Measurements from ENCODE around the gene TNRC6B. TPM values are rescaled to one million over a fixed set of nuclear protein-coding genes. Genes with fewer than 3 reads are reported as not detected.

Gene TNRC6B
- total RNA-seq, 2 donors from 2014 or later = 25.0 to 27.1 TPM

- Histone ChIP-seq H3K4me1 (peaks cover 0 to 3% of the 10 kb centered on the region in 2 donors), H3K27ac (peak overlapping the region in 1 of 2 donors; percentile 20), H3K36me3 (peaks cover 54% of the 10 kb centered on the region), H3K27me3 (no peaks in the 10 kb centered on the region), H3K9me3 (no peaks in the 10 kb centered on the region), H3K4me3 (no peak overlapping the region)
- no peak for TF ChIP-seq CTCF (IDR thresholded peaks at IDR 0.05)
- DNase-seq (ENCODE audit: low spot score) = no peak
Observed at GRCh38 chr22:40289991-40290459, 112.3 kb downstream of the TNRC6B start.

- H3K27ac ChIP-seq = no peak overlapping the region
Observed at GRCh38 chr22:40290516-40290915, 112.8 kb downstream of the TNRC6B start.

GRCh38 chr22:40294696-40295095 lies 117.0 kb downstream of the TNRC6B start:
- H3K9me3 ChIP-seq = no peaks in the 10 kb centered on the region
- TF ChIP-seq CTCF (IDR thresholded peaks at IDR 0.05) = no peak
- H3K36me3 ChIP-seq = peaks cover 25% of the 10 kb centered on the region
- no peak overlapping the region for H3K27ac ChIP-seq
- no peak for DNase-seq (ENCODE audit: low spot score)
- H3K4me3 ChIP-seq = no peak overlapping the region
- H3K4me1 ChIP-seq = peaks cover 0 to 3% of the 10 kb centered on the region in 2 donors
- no peaks in the 10 kb centered on the region for H3K27me3 ChIP-seq

More at GRCh38 chr22:40290516-40290915, 112.8 kb downstream of the TNRC6B start:
- TF ChIP-seq CTCF (IDR thresholded peaks at IDR 0.05) = no peak
- H3K27me3 ChIP-seq = no peaks in the 10 kb centered on the region
- H3K4me3 ChIP-seq = no peak overlapping the region
- no peak for DNase-seq (ENCODE audit: low spot score)
- H3K36me3 ChIP-seq = peaks cover 53% of the 10 kb centered on the region
- no peaks in the 10 kb centered on the region for H3K9me3 ChIP-seq
- H3K4me1 ChIP-seq = peaks cover 0 to 3% of the 10 kb centered on the region in 2 donors

GRCh38 chr22:40300316-40300715 lies 122.6 kb downstream of the TNRC6B start:
- no peak for TF ChIP-seq CTCF (IDR thresholded peaks at IDR 0.05)
- H3K9me3 ChIP-seq = no peaks in the 10 kb centered on the region
- H3K4me1 ChIP-seq = no peaks in the 10 kb centered on the region
- no peaks in the 10 kb centered on the region for H3K27me3 ChIP-seq
- H3K36me3 ChIP-seq = peaks cover 39% of the 10 kb centered on the region
- no peak overlapping the region for H3K27ac ChIP-seq
- H3K4me3 ChIP-seq = no peak overlapping the region
- no peak for DNase-seq (ENCODE audit: low spot score)

- Histone ChIP-seq H3K9me3 (no peaks in the 10 kb centered on the region), H3K27me3 (no peaks in the 10 kb centered on the region), H3K27ac (no peak overlapping the region), H3K36me3 (peaks cover 39% of the 10 kb centered on the region), H3K4me1 (no peaks in the 10 kb centered on the region), H3K4me3 (no peak overlapping the region)
- TF ChIP-seq CTCF (IDR thresholded peaks at IDR 0.05) = no peak
- no peak for DNase-seq (ENCODE audit: low spot score)
Observed at GRCh38 chr22:40300884-40301672, 123.4 kb downstream of the TNRC6B start.
